GM20000 (cell line): Measurements from ENCODE around the gene SHCBP1.

Source experiments
- DNase-seq: peaks from one replicate; pipeline ENCODE4 v3.0.0; 2012; ENCODE audit warnings: low spot score
- TF ChIP-seq, protein P1 (sequence below): IDR thresholded peaks from 2 replicates; pipeline ENCODE4 v1.5.1; 2012; ENCODE audit warnings: mild to moderate bottlenecking, control low read depth; ENCODE audit errors: extremely low read depth, missing control alignments

The SHCBP1 gene

GRCh38 chr16:46549477-46549876 lies 71.7 kb downstream of the SHCBP1 start:
- TF ChIP-seq, protein P1, sequence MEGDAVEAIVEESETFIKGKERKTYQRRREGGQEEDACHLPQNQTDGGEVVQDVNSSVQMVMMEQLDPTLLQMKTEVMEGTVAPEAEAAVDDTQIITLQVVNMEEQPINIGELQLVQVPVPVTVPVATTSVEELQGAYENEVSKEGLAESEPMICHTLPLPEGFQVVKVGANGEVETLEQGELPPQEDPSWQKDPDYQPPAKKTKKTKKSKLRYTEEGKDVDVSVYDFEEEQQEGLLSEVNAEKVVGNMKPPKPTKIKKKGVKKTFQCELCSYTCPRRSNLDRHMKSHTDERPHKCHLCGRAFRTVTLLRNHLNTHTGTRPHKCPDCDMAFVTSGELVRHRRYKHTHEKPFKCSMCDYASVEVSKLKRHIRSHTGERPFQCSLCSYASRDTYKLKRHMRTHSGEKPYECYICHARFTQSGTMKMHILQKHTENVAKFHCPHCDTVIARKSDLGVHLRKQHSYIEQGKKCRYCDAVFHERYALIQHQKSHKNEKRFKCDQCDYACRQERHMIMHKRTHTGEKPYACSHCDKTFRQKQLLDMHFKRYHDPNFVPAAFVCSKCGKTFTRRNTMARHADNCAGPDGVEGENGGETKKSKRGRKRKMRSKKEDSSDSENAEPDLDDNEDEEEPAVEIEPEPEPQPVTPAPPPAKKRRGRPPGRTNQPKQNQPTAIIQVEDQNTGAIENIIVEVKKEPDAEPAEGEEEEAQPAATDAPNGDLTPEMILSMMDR: no peak
- DNase-seq: no peak
